ENCODE results near the gene FAM78A. TPM values are rescaled to one million over a fixed set of nuclear protein-coding genes. Genes with fewer than 3 reads are reported as not detected.

The FAM78A gene
- total RNA-seq, 1 experiment from 2014 or later = 0.84 TPM

DNA sequence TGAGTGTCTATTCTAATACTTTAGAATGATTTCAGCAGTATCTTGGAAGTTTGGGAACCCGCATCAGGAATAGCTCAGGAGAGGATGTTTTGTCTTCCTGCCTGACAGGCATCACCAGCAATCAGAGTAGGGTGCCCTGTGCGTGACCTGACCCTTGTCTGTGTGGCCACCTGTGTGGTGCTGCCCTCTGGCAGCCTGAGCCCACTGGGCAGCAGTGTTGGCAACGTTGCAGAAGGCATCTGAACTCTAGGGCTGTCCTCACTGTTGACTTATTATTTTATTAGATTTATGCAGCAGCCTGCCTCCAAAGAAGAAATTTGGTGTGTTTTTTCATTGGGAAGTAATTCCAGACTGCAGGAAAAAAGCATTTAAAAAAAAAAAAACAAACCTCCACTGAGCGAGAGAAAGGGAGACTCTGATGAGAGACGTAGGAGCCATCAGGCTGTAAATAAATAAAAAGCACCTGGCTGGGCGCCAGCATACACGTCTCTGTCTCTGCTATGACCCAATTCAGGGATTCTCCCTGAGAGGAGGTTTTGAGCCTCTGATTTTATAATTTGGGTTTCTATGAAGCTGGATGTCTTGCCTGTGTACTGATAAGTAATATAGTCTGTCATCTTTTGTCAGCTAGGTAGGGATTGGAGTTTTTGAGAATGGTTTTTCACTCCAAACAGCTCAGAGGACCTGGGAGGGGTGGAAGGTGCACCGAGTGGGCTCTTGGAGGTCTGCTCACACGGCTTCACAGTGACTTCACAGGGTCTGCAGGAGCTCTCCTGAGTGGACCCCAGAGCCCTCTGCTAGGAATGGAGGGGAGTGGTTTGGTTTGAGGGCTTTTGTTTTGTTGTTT, 49.0 kb downstream of the FAM78A start:
- TF ChIP-seq, protein P1, sequence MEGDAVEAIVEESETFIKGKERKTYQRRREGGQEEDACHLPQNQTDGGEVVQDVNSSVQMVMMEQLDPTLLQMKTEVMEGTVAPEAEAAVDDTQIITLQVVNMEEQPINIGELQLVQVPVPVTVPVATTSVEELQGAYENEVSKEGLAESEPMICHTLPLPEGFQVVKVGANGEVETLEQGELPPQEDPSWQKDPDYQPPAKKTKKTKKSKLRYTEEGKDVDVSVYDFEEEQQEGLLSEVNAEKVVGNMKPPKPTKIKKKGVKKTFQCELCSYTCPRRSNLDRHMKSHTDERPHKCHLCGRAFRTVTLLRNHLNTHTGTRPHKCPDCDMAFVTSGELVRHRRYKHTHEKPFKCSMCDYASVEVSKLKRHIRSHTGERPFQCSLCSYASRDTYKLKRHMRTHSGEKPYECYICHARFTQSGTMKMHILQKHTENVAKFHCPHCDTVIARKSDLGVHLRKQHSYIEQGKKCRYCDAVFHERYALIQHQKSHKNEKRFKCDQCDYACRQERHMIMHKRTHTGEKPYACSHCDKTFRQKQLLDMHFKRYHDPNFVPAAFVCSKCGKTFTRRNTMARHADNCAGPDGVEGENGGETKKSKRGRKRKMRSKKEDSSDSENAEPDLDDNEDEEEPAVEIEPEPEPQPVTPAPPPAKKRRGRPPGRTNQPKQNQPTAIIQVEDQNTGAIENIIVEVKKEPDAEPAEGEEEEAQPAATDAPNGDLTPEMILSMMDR (conservative IDR thresholded peaks at IDR 0.05; ENCODE audit: low read depth, low read length) = no peak
- TF ChIP-seq EZH2 (IDR thresholded peaks at IDR 0.05; ENCODE audit: borderline replicate concordance, low read depth, low read length, poor library complexity, severe bottlenecking) = no peak
- DNase-seq (ENCODE audit: low spot score) = peak; percentile 34
- ChIA-PET POLR2A (ENCODE audit: low non-redundant PET) (no interaction called here), CTCF (interaction anchor here (0.6 kb wide), 1 partner anchor 1780 kb away, joined by 4 read pairs; no protein-coding TSS in a partner anchor)
- H3K4me1 ChIP-seq (ENCODE audit: insufficient read depth, low read length, poor library complexity, severe bottlenecking) = peaks cover 22% of the 10 kb centered on the region
- peaks cover 15% of the 10 kb centered on the region for H3K36me3 ChIP-seq (ENCODE audit: insufficient read depth, low read length, poor library complexity, severe bottlenecking)
- no peak overlapping the region for H3K27ac ChIP-seq (ENCODE audit: low read depth, low read length, poor library complexity, severe bottlenecking)
- no peaks in the 10 kb centered on the region for H3K9me3 ChIP-seq (ENCODE audit: low read depth, low read length, poor library complexity, severe bottlenecking)
- no peaks in the 10 kb centered on the region for H3K27me3 ChIP-seq (replicated peaks; ENCODE audit: insufficient read depth, low read depth, low read length, poor library complexity)
- no TSS peak for BruUV-seq (replicated peaks)
- intact Hi-C loops (cut with micrococcal nuclease; ENCODE audit: unreplicated experiment) = no loop called here
- H3K4me3 ChIP-seq (ENCODE audit: low read depth, low read length, poor library complexity, severe bottlenecking) = no peak overlapping the region

DNA sequence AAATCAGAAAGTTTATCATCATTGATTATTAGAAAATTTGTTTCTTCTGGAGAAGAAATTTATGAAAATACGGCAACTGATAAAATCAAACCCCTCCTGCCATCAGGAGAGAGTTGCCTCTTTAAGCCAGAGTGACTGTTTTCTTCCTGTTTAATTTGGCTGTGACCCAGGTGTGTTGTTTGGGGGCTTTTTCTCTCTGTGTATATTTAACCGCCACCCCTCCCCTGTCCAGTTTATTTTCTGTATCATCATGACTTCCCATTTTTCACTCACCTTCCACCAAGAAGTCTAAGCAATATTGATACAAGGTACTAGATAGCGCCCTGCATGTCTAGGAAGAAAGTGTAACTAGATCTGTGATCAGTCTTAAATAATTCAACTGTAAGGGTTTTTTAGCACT, 50.1 kb downstream of the FAM78A start:
- ChIA-PET CTCF (no interaction called here), POLR2A (ENCODE audit: low non-redundant PET) (no interaction called here)
- Histone ChIP-seq H3K4me3 (ENCODE audit: low read depth, low read length, poor library complexity, severe bottlenecking) (no peak overlapping the region), H3K36me3 (ENCODE audit: insufficient read depth, low read length, poor library complexity, severe bottlenecking) (peaks cover 4% of the 10 kb centered on the region), H3K4me1 (ENCODE audit: insufficient read depth, low read length, poor library complexity, severe bottlenecking) (peaks cover 22% of the 10 kb centered on the region), H3K27me3 (replicated peaks; ENCODE audit: insufficient read depth, low read depth, low read length, poor library complexity) (no peaks in the 10 kb centered on the region), H3K27ac (ENCODE audit: low read depth, low read length, poor library complexity, severe bottlenecking) (no peak overlapping the region), H3K9me3 (ENCODE audit: low read depth, low read length, poor library complexity, severe bottlenecking) (no peaks in the 10 kb centered on the region)
- BruUV-seq (replicated peaks) = no TSS peak
- TF ChIP-seq EZH2 (IDR thresholded peaks at IDR 0.05; ENCODE audit: borderline replicate concordance, low read depth, low read length, poor library complexity, severe bottlenecking) = no peak
- TF ChIP-seq, protein P1 (conservative IDR thresholded peaks at IDR 0.05; ENCODE audit: low read depth, low read length) = no peak
- no peak for DNase-seq (ENCODE audit: low spot score)
- intact Hi-C loops (cut with micrococcal nuclease; ENCODE audit: unreplicated experiment) = no loop called here

DNA sequence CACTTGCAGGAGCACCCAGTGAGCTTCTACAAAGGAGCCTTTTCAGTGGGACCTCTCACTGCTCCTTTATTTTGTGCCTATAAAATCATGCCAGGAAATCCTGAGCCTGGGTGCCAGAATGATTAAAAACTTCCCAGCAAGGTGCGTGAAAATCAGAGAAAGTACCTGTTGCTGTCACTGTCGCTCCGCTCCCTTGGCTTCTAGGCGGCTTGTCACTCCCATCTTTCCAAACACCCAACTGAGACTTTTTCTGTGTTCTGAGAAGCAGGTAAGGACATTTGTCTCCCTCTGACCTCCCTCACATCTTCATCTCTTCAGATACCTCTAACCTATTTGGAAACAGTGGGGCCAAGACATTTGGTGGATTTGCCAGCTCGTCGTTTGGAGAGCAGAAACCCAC, 53.9 kb downstream of the FAM78A start:
- no TSS peak for BruUV-seq (replicated peaks)
- ChIA-PET CTCF (no interaction called here), POLR2A (ENCODE audit: low non-redundant PET) (no interaction called here)
- H3K4me1 ChIP-seq (ENCODE audit: insufficient read depth, low read length, poor library complexity, severe bottlenecking) = peaks cover 6% of the 10 kb centered on the region
- no peak overlapping the region for H3K27ac ChIP-seq (ENCODE audit: low read depth, low read length, poor library complexity, severe bottlenecking)
- no peaks in the 10 kb centered on the region for H3K27me3 ChIP-seq (replicated peaks; ENCODE audit: insufficient read depth, low read depth, low read length, poor library complexity)
- TF ChIP-seq, protein P1 (conservative IDR thresholded peaks at IDR 0.05; ENCODE audit: low read depth, low read length) = no peak
- no peak for TF ChIP-seq EZH2 (IDR thresholded peaks at IDR 0.05; ENCODE audit: borderline replicate concordance, low read depth, low read length, poor library complexity, severe bottlenecking)
- no peak overlapping the region for H3K4me3 ChIP-seq (ENCODE audit: low read depth, low read length, poor library complexity, severe bottlenecking)
- peaks cover 4% of the 10 kb centered on the region for H3K36me3 ChIP-seq (ENCODE audit: insufficient read depth, low read length, poor library complexity, severe bottlenecking)
- no peaks in the 10 kb centered on the region for H3K9me3 ChIP-seq (ENCODE audit: low read depth, low read length, poor library complexity, severe bottlenecking)
- DNase-seq (ENCODE audit: low spot score) = no peak
- intact Hi-C loops (cut with micrococcal nuclease; ENCODE audit: unreplicated experiment) = no loop called here

All from A673 (cell line).